ENCODE measurements around the gene TOLLIP.
"Not testable (repeated sequence)": the region's sequence is repeated elsewhere in the genome, so short reads cannot be mapped to it uniquely, and the experiment has no call there.

The TOLLIP gene

GRCh38 chr11:1260620-1261019, 48.8 kb downstream of the TOLLIP start:
- DNase-seq: no peak

GRCh38 chr11:1260023-1260501, 49.4 kb downstream of the TOLLIP start:
- DNase-seq: peak; percentile 42

GRCh38 chr11:1259561-1259960, 49.9 kb downstream of the TOLLIP start:
- DNase-seq: no peak

GRCh38 chr11:1259076-1259461, 50.4 kb downstream of the TOLLIP start:
- no peak for DNase-seq

GRCh38 chr11:1258401-1259075, 50.9 kb downstream of the TOLLIP start:
- DNase-seq: no peak

- DNase-seq: no peak
Observed at GRCh38 chr11:1257916-1258315, 51.5 kb downstream of the TOLLIP start.

GRCh38 chr11:1257366-1257765, 52.1 kb downstream of the TOLLIP start:
- DNase-seq: no peak

- DNase-seq: no peak
Observed at GRCh38 chr11:1256257-1257045, 53.0 kb downstream of the TOLLIP start.

- no peak for DNase-seq
Observed at GRCh38 chr11:1255151-1255550, 54.3 kb downstream of the TOLLIP start.

- no peak for DNase-seq
Observed at GRCh38 chr11:1254733-1255132, 54.7 kb downstream of the TOLLIP start.

GRCh38 chr11:1254086-1254648, 55.3 kb downstream of the TOLLIP start:
- DNase-seq: no peak

GRCh38 chr11:1253103-1253485, 56.3 kb downstream of the TOLLIP start:
- no peak for DNase-seq

GRCh38 chr11:1252371-1253102, 56.9 kb downstream of the TOLLIP start:
- DNase-seq: no peak

GRCh38 chr11:1251236-1251770, 58.1 kb downstream of the TOLLIP start:
- DNase-seq: no peak

- not testable (repeated sequence) for DNase-seq
Observed at GRCh38 chr11:1250411-1250810, 59.0 kb downstream of the TOLLIP start.

- DNase-seq: not testable (repeated sequence)
Observed at GRCh38 chr11:1248951-1249350, 60.5 kb downstream of the TOLLIP start.

GRCh38 chr11:1247026-1247425, 62.4 kb downstream of the TOLLIP start:
- DNase-seq: not testable (repeated sequence)

GRCh38 chr11:1246301-1246700, 63.1 kb downstream of the TOLLIP start:
- not testable (repeated sequence) for DNase-seq

GRCh38 chr11:1245717-1246116, 63.7 kb downstream of the TOLLIP start:
- DNase-seq: not testable (repeated sequence)

- DNase-seq: not testable (repeated sequence)
Observed at GRCh38 chr11:1244557-1244956, 64.9 kb downstream of the TOLLIP start.

- not testable (repeated sequence) for DNase-seq
Observed at GRCh38 chr11:1243521-1243920, 65.9 kb downstream of the TOLLIP start.

- not testable (repeated sequence) for DNase-seq
Observed at GRCh38 chr11:1242751-1243150, 66.7 kb downstream of the TOLLIP start.

GRCh38 chr11:1242289-1242688, 67.1 kb downstream of the TOLLIP start:
- DNase-seq: no peak
